ENCODE results near the gene PCDH9. TPM values are rescaled to one million over a fixed set of nuclear protein-coding genes. Genes with fewer than 3 reads are reported as not detected.

The PCDH9 gene
- total RNA-seq, 1 donor from 2014 or later, result 0.40 TPM

- no peak for TF ChIP-seq CTCF (conservative IDR thresholded peaks at IDR 0.05; ENCODE audit: low read depth, low read length)
- DNase-seq (ENCODE audit: low read depth), result no peak
- H3K4me3 ChIP-seq (ENCODE audit: low read depth, low read length), result no peak overlapping the region
These were observed 82.0 kb downstream of the PCDH9 start for GRCh38 chr13:67148161-67148571.

- no peak for TF ChIP-seq CTCF (conservative IDR thresholded peaks at IDR 0.05; ENCODE audit: low read depth, low read length)
- H3K4me3 ChIP-seq (ENCODE audit: low read depth, low read length), result no peak overlapping the region
- DNase-seq (ENCODE audit: low read depth), result no peak
These were observed 82.6 kb downstream of the PCDH9 start for GRCh38 chr13:67147342-67148133.

GRCh38 chr13:67146523-67147130, 83.5 kb downstream of the PCDH9 start:
- no peak for TF ChIP-seq CTCF (conservative IDR thresholded peaks at IDR 0.05; ENCODE audit: low read depth, low read length)
- no peak for DNase-seq (ENCODE audit: low read depth)
- H3K4me3 ChIP-seq (ENCODE audit: low read depth, low read length), result no peak overlapping the region

GRCh38 chr13:67145950-67146349, 84.2 kb downstream of the PCDH9 start:
- TF ChIP-seq CTCF (conservative IDR thresholded peaks at IDR 0.05; ENCODE audit: low read depth, low read length), result no peak
- H3K4me3 ChIP-seq (ENCODE audit: low read depth, low read length), result no peak overlapping the region
- DNase-seq (ENCODE audit: low read depth), result no peak

- no peak for DNase-seq (ENCODE audit: low read depth)
- no peak for TF ChIP-seq CTCF (conservative IDR thresholded peaks at IDR 0.05; ENCODE audit: low read depth, low read length)
- H3K4me3 ChIP-seq (ENCODE audit: low read depth, low read length), result no peak overlapping the region
These were observed 86.5 kb downstream of the PCDH9 start for GRCh38 chr13:67143544-67144115.

- peak; percentile 26 for DNase-seq (ENCODE audit: low read depth)
- H3K4me3 ChIP-seq (ENCODE audit: low read depth, low read length), result no peak overlapping the region
- TF ChIP-seq CTCF (conservative IDR thresholded peaks at IDR 0.05; ENCODE audit: low read depth, low read length), result no peak
These were observed 90.1 kb downstream of the PCDH9 start for GRCh38 chr13:67140006-67140405.

Data from epithelial cell of proximal tubule (primary cell).